ENCODE results near the gene ABCD4. TPM values are rescaled to one million over a fixed set of nuclear protein-coding genes. Genes with fewer than 3 reads are reported as not detected.

ABCD4 gene
- total and polyA plus RNA-seq, 2 of the 4 experiments (the other 2 are of a cell fraction): 12.2 to 20.4 TPM

DNA sequence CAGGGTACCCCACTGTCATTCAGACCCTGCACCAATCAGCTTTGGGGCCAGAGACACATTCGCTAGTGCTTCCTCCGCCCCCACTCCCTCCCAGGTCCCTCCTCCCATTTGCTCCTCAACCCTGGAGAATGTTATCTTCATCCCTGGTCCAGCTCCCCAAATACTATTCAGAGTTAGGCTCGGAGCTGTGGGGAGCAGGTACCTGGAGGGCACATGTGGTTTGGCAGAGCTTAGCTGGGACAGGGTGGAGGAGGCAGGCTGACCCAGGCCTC, 44.0 kb downstream of the ABCD4 start:
- Histone ChIP-seq H3K79me1 (ENCODE audit: low read depth in 1 of 2, low read length in 2 of 2) (no peaks in the 10 kb centered on the region), H3K4ac (ENCODE audit: low read depth, low read length) (no peak overlapping the region), H4K5ac (ENCODE audit: low read depth, low read length) (no peak overlapping the region), H3K14ac (replicated peaks; ENCODE audit: low read depth, low read length) (no peak overlapping the region), H2BK5ac (ENCODE audit: low read depth, low read length, poor library complexity, severe bottlenecking) (no peak overlapping the region), H3K4me2 (ENCODE audit: low read depth, low read length) (no peak overlapping the region), H3K23ac (ENCODE audit: low read depth, low read length) (no peak overlapping the region), H3K4me1 (ENCODE audit: control insufficient read depth, insufficient read depth, low read length) (no peaks in the 10 kb centered on the region), H2BK120ac (ENCODE audit: low read depth, low read length) (no peak overlapping the region), H2BK15ac (ENCODE audit: low read depth, low read length) (no peak overlapping the region), H2BK20ac (ENCODE audit: low read depth, low read length) (no peak overlapping the region), H4K91ac (ENCODE audit: insufficient read depth, low read depth, low read length) (no peak overlapping the region), H3K9me3 (ENCODE audit: control insufficient read depth, insufficient read depth, low read length) (no peaks in the 10 kb centered on the region), H3K36me3 (ENCODE audit: control insufficient read depth, insufficient read depth, low read length) (no peaks in the 10 kb centered on the region), H2AFZ (replicated peaks; ENCODE audit: low read length, poor library complexity) (no peak overlapping the region), H2AK5ac (ENCODE audit: low read depth, low read length) (no peak overlapping the region), H3K9me1 (ENCODE audit: insufficient read depth, low read length) (peaks cover 6% of the 10 kb centered on the region; the same call in 1 of the 2 replicates), H4K20me1 (ENCODE audit: insufficient read depth, low read length) (no peaks in the 10 kb centered on the region), H3K4me3 (ENCODE audit: insufficient read depth, low read depth, low read length) (no peak overlapping the region), H3K27me3 (ENCODE audit: control insufficient read depth, insufficient read depth, low read length) (peaks cover 53% of the 10 kb centered on the region), H2AK9ac (replicated peaks; ENCODE audit: low read depth, low read length, poor library complexity) (no peak overlapping the region), H4K8ac (ENCODE audit: low read depth in 2 of 2, low read length in 2 of 2) (no peak overlapping the region), H3K56ac (ENCODE audit: extremely low read depth, insufficient read depth, low read length) (no peak overlapping the region), H3K27ac (ENCODE audit: insufficient read depth, low read length) (no peak overlapping the region), H3K18ac (ENCODE audit: low read depth, low read length) (no peak overlapping the region), H3K9ac (ENCODE audit: low read depth, low read length) (no peak overlapping the region)
- 33% methylated on average over 1 of the region's 3 CpGs; no CpG with 5 or more reads in 1 of the 2 experiments for WGBS, 2 experiments (ENCODE audit: extremely low coverage in 2 of 2, insufficient read length in 1 of 2)
- in situ Hi-C loops (cut with MboI; ENCODE audit: low sequenced_read_pairs): no loop called here
- intact Hi-C loops (cut with micrococcal nuclease): no loop called here
- dilution Hi-C loops (cut with HindIII; ENCODE audit: low sequenced_read_pairs, unreplicated experiment): no loop called here
- CTCF ChIA-PET: interaction anchor here (0.5 to 0.6 kb wide), 3 partner anchors 11 to 221 kb away, joined by 3 read pairs; no protein-coding TSS in a partner anchor
- no TSS peak for BruUV-seq (replicated peaks)
- ATAC-seq (ENCODE audit: low read depth) (no peak), DNase-seq (no peak)
- TF ChIP-seq MAZ (IDR thresholded peaks at IDR 0.05; ENCODE audit: borderline replicate concordance, low read depth, low read length) (no peak), BHLHE40 (IDR thresholded peaks at IDR 0.05; ENCODE audit: low read depth, low read length) (no peak), MXI1 (IDR thresholded peaks at IDR 0.05; ENCODE audit: borderline replicate concordance, low read depth, low read length) (no peak), RAD21 (IDR thresholded peaks at IDR 0.05; ENCODE audit: low read length) (no peak), MAFK (IDR thresholded peaks at IDR 0.05; ENCODE audit: low read depth, low read length) (no peak), SMC3 (IDR thresholded peaks at IDR 0.05; ENCODE audit: low read depth, low read length) (no peak), POLR2A (IDR thresholded peaks at IDR 0.05; ENCODE audit: low read depth, low read length) (no peak), CHD1 (IDR thresholded peaks at IDR 0.05; ENCODE audit: low read depth, low read length) (no peak), CEBPB (IDR thresholded peaks at IDR 0.05; ENCODE audit: low read depth, low read length) (no peak), NFE2L2 (IDR thresholded peaks at IDR 0.05; ENCODE audit: low read depth, low read length) (no peak), RFX5 (IDR thresholded peaks at IDR 0.05; ENCODE audit: low read depth, low read length) (no peak)
- TF ChIP-seq, protein P1, sequence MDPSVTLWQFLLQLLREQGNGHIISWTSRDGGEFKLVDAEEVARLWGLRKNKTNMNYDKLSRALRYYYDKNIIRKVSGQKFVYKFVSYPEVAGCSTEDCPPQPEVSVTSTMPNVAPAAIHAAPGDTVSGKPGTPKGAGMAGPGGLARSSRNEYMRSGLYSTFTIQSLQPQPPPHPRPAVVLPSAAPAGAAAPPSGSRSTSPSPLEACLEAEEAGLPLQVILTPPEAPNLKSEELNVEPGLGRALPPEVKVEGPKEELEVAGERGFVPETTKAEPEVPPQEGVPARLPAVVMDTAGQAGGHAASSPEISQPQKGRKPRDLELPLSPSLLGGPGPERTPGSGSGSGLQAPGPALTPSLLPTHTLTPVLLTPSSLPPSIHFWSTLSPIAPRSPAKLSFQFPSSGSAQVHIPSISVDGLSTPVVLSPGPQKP (IDR thresholded peaks at IDR 0.05; ENCODE audit: borderline replicate concordance, low read depth, low read length): no peak
- TF ChIP-seq, protein P2, sequence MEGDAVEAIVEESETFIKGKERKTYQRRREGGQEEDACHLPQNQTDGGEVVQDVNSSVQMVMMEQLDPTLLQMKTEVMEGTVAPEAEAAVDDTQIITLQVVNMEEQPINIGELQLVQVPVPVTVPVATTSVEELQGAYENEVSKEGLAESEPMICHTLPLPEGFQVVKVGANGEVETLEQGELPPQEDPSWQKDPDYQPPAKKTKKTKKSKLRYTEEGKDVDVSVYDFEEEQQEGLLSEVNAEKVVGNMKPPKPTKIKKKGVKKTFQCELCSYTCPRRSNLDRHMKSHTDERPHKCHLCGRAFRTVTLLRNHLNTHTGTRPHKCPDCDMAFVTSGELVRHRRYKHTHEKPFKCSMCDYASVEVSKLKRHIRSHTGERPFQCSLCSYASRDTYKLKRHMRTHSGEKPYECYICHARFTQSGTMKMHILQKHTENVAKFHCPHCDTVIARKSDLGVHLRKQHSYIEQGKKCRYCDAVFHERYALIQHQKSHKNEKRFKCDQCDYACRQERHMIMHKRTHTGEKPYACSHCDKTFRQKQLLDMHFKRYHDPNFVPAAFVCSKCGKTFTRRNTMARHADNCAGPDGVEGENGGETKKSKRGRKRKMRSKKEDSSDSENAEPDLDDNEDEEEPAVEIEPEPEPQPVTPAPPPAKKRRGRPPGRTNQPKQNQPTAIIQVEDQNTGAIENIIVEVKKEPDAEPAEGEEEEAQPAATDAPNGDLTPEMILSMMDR (conservative IDR thresholded peaks at IDR 0.05; ENCODE audit: low read depth, low read length): no peak
- TF ChIP-seq, protein P3, sequence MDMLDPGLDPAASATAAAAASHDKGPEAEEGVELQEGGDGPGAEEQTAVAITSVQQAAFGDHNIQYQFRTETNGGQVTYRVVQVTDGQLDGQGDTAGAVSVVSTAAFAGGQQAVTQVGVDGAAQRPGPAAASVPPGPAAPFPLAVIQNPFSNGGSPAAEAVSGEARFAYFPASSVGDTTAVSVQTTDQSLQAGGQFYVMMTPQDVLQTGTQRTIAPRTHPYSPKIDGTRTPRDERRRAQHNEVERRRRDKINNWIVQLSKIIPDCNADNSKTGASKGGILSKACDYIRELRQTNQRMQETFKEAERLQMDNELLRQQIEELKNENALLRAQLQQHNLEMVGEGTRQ (IDR thresholded peaks at IDR 0.05; ENCODE audit: low read depth, low read length): no peak
- POLR2A ChIA-PET (ENCODE audit: unreplicated experiment): no interaction called here

All from IMR-90 (cell line).